ENCODE data around the gene SIPA1L2. TPM values are rescaled to one million over a fixed set of nuclear protein-coding genes. Genes with fewer than 3 reads are reported as not detected.

The SIPA1L2 gene
- total RNA-seq, 6 experiments from 2014 or later = 3.7 to 22.8 (median 10.7) TPM

GRCh38 chr1:232598837-232599177, 31.1 kb downstream of the SIPA1L2 start:
- Histone ChIP-seq H3K27ac (no peak overlapping the region), H3K4me1 (no peaks in the 10 kb centered on the region), H3K27me3 (no peaks in the 10 kb centered on the region), H3K4me3 (no peak overlapping the region), H3K9me3 (no peaks in the 10 kb centered on the region), H3K36me3 (no peaks in the 10 kb centered on the region)
- intact Hi-C loops (cut with DNase I) = no loop called here
- TF ChIP-seq POLR2A (IDR thresholded peaks at IDR 0.05) = no peak
- TF ChIP-seq, protein P1, sequence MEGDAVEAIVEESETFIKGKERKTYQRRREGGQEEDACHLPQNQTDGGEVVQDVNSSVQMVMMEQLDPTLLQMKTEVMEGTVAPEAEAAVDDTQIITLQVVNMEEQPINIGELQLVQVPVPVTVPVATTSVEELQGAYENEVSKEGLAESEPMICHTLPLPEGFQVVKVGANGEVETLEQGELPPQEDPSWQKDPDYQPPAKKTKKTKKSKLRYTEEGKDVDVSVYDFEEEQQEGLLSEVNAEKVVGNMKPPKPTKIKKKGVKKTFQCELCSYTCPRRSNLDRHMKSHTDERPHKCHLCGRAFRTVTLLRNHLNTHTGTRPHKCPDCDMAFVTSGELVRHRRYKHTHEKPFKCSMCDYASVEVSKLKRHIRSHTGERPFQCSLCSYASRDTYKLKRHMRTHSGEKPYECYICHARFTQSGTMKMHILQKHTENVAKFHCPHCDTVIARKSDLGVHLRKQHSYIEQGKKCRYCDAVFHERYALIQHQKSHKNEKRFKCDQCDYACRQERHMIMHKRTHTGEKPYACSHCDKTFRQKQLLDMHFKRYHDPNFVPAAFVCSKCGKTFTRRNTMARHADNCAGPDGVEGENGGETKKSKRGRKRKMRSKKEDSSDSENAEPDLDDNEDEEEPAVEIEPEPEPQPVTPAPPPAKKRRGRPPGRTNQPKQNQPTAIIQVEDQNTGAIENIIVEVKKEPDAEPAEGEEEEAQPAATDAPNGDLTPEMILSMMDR (IDR thresholded peaks at IDR 0.05) = no peak
- ATAC-seq (no peak), DNase-seq (no peak)
- 76% methylated on average over 4 of the region's 4 CpGs for WGBS (ENCODE audit: insufficient coverage, low coverage, low lambda C conversion rate, missing lambda C conversion rate)

GRCh38 chr1:232598133-232598532, 31.8 kb downstream of the SIPA1L2 start:
- no peak overlapping the region for H3K4me3 ChIP-seq
- no peaks in the 10 kb centered on the region for H3K4me1 ChIP-seq
- intact Hi-C loops (cut with DNase I) = no loop called here

DNA sequence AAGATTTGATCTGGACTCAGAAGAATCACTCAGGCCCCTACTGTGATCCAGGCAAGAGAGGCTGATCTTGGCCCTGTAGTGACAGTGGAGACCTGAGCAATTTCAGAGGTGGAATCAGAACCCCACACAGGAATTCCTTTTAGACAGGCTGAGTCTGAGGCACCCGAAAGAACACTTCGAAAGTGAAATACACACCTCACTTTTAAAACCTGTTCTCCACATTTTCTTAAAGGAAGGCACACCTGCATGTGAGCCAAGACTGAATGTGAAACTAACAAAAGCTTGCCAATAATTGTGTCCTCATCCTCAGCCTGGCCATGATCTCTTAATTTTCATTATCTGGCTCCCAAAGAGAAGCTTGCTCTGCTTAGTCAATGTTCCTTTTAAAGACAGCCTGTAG, 32.2 kb downstream of the SIPA1L2 start:
- ATAC-seq (peak in 2 of 4 donors; percentile 17 to 48), DNase-seq (no peak)
- Histone ChIP-seq H3K4me1 (no peaks in the 10 kb centered on the region), H3K9me3 (no peaks in the 10 kb centered on the region), H3K27ac (no peak overlapping the region), H3K4me3 (no peak overlapping the region), H3K36me3 (no peaks in the 10 kb centered on the region), H3K27me3 (no peaks in the 10 kb centered on the region)
- WGBS (ENCODE audit: insufficient coverage, low coverage, low lambda C conversion rate, missing lambda C conversion rate) = 80% methylated on average over 1 of the region's 2 CpGs
- intact Hi-C loops (cut with DNase I) = no loop called here
- TF ChIP-seq, protein P1 (IDR thresholded peaks at IDR 0.05) = no peak
- TF ChIP-seq POLR2A (IDR thresholded peaks at IDR 0.05) = no peak

More at GRCh38 chr1:232598133-232598532, 31.8 kb downstream of the SIPA1L2 start:
- Histone ChIP-seq H3K36me3 (no peaks in the 10 kb centered on the region), H3K27me3 (no peaks in the 10 kb centered on the region), H3K27ac (no peak overlapping the region), H3K9me3 (no peaks in the 10 kb centered on the region)
- no peak for ATAC-seq
- TF ChIP-seq, protein P1 (IDR thresholded peaks at IDR 0.05) = no peak
- no peak for TF ChIP-seq POLR2A (IDR thresholded peaks at IDR 0.05)
- 97% methylated on average over 3 of the region's 3 CpGs for WGBS (ENCODE audit: insufficient coverage, low coverage, low lambda C conversion rate, missing lambda C conversion rate)
- DNase-seq = no peak

DNA sequence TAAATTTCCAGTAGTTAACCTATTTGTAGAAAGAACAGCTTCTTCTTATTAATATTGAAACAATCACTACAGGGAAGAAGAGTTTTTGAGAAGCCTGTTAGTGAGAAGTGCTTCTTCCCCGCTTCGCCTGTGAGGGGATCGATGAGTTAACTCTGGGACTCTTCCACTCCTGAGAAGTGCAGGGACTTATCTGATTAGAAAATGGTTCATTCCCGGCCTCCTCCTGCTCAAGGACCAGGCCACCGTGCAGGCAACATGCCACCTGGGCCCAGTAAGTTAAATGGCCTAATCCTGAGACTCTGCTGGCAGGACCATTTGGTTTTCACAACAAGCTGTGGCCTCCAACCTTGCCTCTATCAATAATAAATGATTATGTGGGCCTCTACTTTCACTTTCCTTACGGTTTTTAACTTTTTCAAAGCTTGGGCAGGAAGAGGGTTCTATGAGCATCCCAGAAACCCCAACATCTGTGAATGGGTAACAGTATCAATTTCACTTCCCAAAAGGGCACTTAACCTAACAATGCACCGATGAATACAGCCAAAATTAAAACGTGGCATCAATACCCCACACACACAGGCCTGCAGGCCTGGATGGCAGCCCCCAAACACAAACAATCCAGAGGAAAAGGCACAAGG, 33.1 kb downstream of the SIPA1L2 start:
- intact Hi-C loops (cut with DNase I) = no loop called here
- H3K4me1 ChIP-seq = no peaks in the 10 kb centered on the region
- H3K36me3 ChIP-seq = no peaks in the 10 kb centered on the region
- H3K27ac ChIP-seq = no peak overlapping the region
- TF ChIP-seq POLR2A (IDR thresholded peaks at IDR 0.05) = no peak
- TF ChIP-seq, protein P1 (IDR thresholded peaks at IDR 0.05) = no peak
- H3K4me3 ChIP-seq = no peak overlapping the region
- no peak for ATAC-seq
- WGBS (ENCODE audit: insufficient coverage, low coverage, low lambda C conversion rate, missing lambda C conversion rate) = 65% methylated on average over 6 of the region's 8 CpGs
- no peak for DNase-seq
- H3K27me3 ChIP-seq = no peaks in the 10 kb centered on the region
- no peaks in the 10 kb centered on the region for H3K9me3 ChIP-seq
